ENCODE measurements around the gene CEACAM18.

GRCh38 chr19:51440052-51440451 is 38.3 kb upstream of the CEACAM18 start:
- TF ChIP-seq ZBTB20 (tag by site-specific recombination; IDR thresholded peaks at IDR 0.05) (no peak), ZBTB26 (tag by site-specific recombination; optimal IDR thresholded peaks at IDR 0.05) (no peak)
- TF ChIP-seq, protein P1, sequence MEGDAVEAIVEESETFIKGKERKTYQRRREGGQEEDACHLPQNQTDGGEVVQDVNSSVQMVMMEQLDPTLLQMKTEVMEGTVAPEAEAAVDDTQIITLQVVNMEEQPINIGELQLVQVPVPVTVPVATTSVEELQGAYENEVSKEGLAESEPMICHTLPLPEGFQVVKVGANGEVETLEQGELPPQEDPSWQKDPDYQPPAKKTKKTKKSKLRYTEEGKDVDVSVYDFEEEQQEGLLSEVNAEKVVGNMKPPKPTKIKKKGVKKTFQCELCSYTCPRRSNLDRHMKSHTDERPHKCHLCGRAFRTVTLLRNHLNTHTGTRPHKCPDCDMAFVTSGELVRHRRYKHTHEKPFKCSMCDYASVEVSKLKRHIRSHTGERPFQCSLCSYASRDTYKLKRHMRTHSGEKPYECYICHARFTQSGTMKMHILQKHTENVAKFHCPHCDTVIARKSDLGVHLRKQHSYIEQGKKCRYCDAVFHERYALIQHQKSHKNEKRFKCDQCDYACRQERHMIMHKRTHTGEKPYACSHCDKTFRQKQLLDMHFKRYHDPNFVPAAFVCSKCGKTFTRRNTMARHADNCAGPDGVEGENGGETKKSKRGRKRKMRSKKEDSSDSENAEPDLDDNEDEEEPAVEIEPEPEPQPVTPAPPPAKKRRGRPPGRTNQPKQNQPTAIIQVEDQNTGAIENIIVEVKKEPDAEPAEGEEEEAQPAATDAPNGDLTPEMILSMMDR (tag by site-specific recombination; IDR thresholded peaks at IDR 0.05): no peak
